GM19455 (cell line): ENCODE results near the gene GRAMD1B.
"Not testable (repeated sequence)": the region's sequence is repeated elsewhere in the genome, so short reads cannot be mapped to it uniquely, and the experiment has no call there.

Experiments
- ATAC-seq: cut with Tn5 transposase; IDR thresholded peaks from one replicate; pipeline ENCODE4 v1.9.1; 2021; ENCODE audit not compliant: unreplicated experiment

The GRAMD1B gene

DNA sequence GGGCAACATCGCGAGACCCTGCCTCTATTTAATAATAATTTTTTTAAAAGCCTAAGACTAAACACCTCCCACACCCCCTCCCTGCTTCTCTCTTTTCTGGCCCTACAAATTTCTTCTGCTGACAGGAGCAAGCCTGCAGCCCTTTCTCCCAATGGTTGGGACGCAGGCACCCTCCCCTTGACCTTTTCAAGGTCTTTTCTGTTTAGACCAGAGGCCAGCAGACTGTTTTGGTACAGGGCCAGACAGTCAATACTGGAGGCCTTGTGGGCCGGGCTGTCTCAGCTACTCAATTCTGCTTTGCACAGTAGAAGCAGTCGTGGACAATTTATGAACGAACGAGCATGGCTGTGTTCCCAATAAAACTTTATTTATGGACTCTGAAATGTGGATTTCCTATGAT is 132.1 kb downstream of the GRAMD1B start:
- ATAC-seq: no peak

DNA sequence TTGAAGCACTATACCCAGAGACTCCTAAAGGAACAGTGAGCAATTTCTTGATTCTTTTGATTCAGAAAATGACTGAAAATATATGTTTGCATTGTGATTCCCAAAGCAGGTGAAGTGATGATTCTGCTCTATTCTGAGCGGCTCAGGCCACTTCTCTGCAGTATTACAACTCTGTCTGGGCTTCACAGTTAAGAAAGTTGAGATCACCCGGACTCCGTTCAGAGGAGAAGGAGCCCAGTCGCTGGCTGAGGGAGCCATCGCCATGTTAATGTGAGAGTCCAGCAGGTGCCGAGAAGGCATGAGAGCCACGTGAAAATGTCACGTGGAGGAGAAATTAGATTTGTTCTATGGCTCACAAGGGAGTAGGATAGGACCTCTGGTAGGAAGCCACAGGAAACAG is 132.8 kb downstream of the GRAMD1B start:
- ATAC-seq: no peak

DNA sequence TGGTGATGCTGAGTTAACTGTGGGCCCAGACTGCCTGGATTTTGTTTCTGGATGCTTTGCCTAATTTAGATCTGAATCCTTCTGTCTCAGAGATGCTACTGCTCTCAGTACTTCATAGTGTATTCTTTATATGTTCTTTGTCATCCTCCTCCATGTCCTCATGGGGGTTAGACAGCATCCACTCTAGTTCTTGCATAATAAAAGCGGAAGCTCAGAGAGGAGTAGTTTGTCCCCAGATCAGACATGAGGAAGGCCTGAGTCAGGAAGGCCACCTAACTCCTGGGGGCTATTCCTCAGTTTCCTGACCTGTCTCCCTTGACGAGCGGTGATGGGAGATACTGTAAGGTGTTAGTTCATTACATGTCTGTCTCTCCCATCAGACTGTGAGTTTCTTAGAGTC is 134.2 kb downstream of the GRAMD1B start:
- ATAC-seq: no peak

DNA sequence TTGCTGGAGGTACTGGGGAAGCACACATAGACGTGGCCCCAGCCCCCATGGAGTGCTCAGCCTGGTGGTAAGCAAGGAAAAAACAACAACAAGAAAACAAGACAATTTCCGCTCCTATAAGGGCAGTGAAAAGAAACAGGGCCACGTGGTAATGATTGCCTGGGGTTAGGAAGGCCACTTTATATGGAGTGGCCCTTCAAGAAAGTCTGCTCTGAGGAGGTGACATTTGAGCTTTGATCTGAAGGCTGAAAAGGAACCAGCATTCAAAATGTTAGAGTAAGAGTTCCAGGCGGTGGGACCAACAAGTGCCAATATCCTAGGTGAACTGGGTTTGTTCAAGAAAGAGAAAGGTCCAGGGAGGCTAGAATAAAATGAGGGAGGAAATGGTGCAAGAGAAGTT is 136.8 kb downstream of the GRAMD1B start:
- ATAC-seq: no peak

DNA sequence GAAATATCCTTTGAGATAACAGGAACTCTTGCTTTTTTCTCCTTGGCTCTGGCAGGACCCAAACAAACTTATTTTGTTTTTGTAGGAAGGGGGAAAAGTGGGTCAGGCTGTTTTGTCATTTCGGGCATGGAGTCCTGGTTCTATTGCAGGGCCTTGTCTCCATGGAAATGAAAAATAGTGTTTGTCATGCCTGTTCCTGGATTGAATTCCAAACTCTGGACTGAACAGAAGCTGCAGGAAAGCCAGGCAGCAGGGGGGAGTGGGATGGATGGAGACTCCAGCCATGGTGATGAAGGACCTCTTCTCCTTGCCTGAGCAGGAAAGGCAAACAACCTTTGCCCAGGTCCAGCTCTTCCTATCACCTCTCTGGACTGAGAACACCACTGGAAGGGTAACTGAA is 137.4 kb downstream of the GRAMD1B start:
- no peak for ATAC-seq

DNA sequence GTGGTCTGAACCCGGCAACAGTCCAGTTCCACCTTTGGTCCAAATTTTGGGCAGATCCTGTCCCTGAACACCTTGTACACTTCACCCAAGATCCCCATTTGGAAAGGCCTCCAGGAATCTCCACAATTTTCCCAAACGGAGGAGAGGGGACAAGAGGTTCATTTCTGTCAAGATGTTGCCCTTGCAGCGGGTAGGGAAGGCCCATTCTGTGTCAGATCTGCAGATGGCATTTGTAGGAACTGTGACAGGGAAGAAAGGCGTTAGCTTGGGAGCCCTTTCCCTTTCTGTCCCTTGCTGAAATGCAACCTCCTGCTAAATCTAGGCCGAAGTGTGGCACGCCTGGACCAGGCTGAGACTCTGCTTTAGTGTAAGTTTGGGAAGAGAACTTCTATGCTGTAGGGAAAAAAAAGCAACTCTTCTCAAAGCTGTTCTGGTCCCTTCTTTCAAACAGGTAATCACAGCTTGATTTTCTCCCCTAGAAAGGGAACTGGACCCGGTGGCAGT is 138.3 kb downstream of the GRAMD1B start:
- no peak for ATAC-seq

DNA sequence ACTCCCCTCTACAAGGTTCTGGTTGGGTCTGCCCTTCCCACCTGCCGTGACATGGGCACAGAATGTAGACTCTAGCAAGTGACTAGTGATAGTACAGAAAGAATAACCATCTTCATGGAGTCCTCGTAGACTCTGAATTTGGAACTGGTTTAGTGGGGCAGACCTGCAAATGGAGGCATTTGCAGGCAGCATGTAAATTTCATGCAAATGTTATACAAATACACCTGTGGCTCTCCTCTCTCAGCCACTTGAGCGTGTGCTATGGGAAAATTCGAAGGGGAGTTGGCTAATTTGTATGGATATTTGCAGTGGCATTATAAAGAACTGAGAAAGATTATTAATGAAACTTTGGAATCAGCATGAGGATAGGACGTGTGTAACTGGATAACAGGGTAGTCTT is 139.3 kb downstream of the GRAMD1B start:
- no peak for ATAC-seq

DNA sequence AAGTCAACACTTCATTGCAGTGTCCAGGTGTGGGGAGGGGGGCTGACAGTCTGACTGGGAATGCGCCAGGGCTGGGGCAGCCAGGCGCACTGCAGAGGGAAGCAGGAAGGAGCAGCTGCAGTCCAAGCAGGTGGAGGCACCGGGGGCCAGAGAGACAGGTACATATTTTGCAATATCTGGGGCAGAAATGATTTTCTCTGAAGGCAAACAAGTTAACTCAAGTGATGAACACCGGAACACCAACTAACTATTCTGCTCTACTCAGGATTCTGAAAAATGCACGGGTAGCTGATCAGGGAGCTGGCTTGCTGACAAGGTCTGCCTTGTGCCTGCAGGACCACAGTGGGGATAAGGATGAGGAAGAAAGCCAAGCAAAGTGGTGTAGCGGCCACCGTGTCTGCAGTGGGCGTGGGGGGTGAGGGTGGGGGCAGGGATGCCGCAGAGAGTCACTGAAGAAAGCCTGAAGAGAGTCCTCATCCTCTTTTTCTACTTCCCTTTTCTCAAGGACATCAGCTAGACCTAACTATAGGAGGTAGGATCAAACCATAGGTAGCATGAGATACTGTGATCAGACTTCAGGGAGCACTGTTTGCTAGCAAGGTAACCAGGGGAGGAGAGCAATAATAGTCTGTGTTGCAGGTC is 141.0 kb downstream of the GRAMD1B start:
- ATAC-seq: no peak

DNA sequence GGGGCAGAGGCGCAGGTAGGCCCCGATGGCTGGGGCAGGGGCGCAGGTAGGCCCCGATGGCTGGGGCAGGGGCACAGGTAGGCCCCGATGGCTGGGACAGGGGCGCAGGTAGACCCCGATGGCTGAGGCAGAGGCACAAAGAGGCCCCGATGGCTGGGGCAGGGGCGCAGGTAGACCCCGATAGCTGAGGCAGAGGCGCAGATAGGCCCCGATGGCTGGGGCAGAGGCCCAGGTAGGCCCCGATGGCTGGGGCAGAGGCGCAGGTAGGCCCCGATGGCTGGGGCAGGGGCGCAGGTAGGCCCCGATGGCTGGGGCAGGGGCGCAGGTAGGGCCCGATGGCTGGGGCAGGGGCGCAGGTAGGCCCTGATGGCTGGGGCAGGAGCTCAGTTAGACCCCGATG is 142.7 kb downstream of the GRAMD1B start:
- not testable (repeated sequence) for ATAC-seq

DNA sequence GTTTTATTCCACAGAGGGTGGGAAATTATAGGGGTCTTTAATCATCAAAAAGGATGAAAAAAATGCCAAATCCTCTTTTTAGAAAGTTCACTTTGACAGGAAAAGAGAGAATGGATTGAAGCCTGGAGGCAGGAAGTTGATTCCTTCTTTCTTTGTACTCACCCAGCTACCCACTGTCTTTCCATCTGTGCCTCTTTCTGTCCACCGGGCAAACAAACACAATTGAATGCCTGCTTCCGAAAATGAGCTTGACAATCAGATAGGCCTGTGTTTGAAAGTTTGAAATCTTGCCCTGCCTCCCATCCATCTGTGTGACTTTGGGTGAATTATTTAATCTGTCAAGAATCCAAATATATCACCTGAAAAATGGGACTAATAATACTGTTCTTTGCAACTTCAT is 143.2 kb downstream of the GRAMD1B start:
- no peak for ATAC-seq

DNA sequence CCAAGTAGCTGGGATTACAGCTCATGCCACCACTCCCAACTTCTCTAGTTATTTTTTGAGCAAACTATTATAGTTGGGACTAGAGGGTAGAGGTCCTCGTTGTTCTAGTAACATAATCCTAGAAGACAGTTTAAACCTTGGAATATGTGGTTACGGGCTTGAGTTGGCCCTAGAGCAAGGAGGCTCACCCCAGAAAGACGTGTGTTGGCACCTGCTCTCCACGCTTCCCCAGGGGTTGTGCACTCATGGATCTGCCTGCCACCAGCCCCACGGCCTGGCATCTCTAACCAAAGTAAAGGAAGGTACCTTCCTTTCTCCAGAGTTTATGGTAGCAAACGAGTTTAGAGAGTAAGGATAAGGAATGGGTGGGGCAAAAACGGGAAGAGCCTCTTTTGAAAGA is 145.4 kb downstream of the GRAMD1B start:
- no peak for ATAC-seq

DNA sequence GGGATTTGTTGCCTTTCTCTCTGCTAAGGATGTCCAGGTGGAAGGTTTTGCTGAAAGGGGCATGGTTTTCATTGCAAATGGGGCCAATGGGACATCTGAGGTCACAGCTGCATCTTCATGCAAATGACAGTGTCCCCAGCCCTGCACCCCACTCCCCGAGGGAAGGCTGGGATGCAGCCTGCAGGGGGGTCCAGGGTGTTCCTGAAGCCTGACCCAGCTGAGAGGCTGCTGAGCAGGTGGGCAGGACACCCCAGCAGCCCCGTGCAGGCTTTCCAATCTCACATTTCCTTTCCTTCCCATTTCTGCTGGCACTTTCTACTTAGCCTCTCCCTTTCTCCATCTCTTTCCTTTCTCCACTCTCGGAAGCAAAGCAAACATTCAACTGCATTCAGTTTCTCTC is 146.0 kb downstream of the GRAMD1B start:
- no peak for ATAC-seq

DNA sequence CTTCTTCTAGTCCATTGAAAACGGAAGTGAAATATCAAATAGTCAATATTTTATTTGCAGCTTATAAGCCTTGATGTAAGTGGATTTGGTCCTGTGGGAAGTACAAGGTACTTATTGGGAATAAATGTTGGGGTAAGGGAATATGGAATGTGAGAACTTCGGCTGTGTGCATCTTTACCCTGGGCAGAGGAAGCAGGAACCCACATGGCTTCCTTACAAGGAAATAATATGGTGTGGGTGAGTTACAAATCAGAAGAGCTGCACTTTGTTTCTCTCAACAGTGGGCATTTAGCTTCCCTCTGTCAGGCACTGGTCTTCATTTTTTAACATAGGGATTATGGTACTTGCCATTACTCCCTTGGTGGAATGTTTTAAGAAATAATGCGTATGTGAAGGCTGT is 146.4 kb downstream of the GRAMD1B start:
- ATAC-seq: no peak

DNA sequence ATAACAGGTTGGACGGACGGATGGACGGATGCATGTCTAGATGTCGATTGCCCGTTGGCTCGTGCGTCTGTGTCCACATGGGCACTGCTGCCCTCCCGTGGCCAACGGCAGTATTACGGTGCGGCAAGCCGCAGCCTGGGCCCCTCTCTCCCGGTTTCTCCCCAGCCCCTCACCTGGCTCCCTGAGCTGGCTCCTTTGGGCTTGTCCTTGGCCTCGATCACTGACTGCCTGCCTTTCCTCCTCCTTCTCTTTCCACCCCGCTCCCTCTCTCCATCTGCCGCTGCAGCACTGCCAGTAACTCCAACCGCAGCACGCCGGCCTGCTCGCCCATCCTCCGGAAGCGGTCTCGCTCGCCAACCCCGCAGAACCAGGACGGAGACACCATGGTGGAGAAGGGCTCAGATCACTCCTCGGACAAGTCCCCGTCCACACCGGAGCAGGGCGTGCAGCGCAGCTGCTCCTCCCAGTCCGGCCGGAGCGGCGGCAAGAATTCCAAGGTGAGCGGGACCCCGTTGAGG is 147.1 kb downstream of the GRAMD1B start:
- peak; percentile 52 for ATAC-seq

DNA sequence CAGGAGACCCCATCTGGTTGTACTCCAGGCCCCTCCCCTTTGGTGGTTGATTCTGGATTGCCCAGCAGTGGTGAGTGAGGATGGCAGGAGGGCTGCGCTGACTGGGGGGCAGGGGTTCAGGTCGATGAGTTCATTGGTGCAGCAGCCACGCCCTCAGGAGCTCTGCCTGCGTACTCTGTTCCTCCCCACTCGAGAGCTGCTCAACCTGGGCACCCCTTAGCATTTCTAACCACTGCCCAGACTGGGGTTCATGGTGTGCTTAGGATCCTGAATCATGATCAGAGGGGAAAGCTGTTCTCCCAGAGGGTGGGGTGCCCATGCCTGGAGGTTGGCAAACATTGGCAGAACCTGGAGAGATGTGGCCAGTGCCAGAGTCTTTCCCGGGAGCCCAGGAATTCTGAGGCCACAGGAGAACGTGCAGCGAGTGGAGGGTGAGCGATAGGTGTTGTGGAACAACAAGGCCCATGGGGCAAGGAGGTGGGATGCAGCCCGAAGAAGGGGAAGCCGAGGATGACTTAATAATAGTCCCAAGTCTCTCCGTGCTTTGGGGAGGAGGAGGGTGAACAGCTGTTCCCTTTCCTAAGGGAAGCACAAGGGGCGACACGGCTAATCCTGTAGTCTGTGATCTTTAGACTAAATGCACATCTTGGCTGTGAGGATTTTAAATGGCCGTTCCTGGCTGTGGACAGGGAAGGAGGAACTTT is 148.9 kb downstream of the GRAMD1B start:
- ATAC-seq: no peak

DNA sequence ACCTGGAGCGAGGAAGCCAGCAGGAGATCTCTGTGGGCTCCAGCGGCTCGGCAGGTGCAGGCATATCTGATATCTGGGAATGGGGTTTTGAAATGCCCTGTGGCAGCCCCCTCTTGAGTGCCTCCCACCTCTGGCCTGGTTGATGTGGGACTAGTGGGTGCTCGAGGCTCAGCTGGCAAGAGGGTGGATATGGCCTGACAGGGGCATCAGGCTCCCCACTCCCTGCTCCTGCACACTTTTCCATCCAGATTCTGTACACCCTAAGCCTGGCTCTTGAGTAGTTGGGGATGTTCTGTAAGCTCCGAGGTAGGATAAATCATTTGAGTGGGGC is 149.4 kb downstream of the GRAMD1B start:
- ATAC-seq: no peak

DNA sequence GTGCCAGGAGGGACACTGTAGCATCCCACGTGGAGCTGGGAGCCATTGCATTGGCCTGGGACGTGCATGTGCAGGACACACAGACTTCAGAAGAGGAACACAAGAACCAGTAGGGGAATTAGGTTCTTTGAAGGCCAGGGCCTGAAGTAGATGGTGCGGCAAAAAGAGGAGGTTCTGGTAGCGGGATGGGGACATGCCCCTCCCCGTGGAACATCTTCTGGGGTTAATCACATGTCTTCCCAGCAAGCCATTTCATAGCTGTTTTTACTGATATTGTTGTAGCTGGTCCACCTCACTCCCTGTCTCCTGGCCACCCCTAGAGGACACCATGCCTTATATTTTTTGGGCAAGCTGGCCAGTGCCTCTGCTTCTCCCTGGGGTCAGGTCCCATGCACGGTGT is 150.1 kb downstream of the GRAMD1B start:
- no peak for ATAC-seq

DNA sequence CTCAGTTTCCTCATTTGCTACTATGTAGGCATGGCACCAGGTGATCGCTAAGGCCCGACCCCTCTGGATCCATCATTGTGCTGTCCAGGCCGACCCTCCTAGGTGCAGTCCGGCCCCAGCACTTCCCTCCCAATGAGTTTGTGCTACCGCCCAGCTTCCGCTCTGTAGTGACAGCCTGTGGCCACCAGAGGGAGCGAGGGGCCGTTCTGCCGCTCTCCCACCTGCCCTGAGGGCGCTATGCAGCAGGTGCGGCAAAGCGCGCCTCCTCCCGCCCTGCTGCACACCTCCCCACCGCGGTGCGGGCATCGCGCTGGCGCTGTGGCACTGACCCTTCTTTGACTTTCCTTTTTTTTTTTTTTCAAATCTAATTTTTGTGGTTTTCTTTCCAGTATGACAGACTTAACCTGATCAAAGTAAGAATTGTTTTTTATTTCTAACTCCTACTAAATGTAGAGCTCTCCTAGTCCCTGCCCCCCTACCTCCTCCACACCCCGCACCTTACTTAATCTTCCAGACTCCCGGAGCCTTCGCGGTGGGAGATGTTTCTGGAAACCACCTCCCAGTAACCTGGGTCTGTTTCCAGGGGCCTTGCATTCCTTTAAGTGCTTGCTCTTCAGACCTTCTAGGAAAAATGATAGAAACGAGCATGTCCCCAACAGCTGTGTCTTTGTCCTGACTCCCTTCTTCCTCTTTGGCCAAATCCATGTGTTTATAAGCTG is 150.6 kb downstream of the GRAMD1B start:
- peak; percentile 87 for ATAC-seq

DNA sequence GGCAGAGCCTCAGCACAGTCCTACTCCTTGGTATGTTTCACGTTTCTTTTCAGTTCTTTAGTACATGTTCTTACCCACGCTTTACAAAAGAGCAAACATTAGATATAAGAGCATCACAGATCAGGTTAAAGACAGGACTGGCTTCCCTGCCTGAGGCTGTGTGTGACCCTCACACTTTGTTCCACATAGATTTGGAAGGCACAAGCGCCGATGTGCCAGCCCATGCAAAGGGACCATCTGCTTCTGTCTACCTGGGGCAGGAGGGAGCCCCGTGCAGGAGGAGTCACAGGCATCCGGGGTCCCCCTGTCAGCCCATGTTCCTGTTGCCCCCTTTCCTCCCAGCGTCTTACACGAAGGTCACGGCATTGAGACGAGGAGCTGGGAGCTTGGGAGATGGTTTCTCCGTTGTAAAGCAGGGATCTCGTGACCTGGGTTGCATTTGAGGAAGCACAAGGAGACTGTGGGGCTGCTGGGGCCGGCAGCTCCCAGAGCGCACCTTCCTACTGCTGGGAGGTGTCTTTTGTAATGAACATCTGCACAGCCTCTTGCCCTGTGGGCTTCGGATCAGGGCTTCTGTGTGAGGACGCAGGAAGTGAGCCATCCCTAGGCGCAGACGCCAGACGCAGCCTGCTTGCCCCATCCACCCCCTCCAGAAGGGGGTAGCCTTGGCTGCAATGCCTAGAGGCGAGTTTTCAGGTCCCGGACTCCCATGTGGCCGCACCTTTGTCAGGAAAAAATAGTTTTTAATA is 151.8 kb downstream of the GRAMD1B start:
- ATAC-seq: no peak

DNA sequence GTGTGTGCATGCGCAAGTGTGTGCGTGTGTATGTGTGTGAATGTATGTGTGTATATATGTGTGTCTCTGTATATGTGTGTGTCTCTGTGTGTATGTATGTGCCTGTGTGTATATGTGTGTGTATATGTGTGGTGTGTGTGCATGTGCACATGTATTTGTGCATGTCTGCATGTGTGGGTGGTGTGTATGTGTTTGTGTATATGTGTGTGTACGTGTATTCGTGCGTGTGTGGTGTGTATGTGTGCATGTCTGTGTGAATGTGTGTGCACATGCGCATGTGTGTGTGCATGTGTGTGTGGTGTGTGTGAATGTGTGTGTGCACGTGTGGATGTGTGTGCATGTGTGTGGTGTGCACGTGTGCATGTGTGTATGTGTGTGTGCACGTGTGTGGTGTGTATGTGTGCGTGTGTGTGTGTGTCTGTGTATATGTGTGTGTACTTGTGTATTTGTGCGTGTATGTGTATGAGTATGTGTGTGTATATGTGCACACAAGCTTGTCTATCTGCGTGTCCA is 153.0 kb downstream of the GRAMD1B start:
- ATAC-seq: no peak

DNA sequence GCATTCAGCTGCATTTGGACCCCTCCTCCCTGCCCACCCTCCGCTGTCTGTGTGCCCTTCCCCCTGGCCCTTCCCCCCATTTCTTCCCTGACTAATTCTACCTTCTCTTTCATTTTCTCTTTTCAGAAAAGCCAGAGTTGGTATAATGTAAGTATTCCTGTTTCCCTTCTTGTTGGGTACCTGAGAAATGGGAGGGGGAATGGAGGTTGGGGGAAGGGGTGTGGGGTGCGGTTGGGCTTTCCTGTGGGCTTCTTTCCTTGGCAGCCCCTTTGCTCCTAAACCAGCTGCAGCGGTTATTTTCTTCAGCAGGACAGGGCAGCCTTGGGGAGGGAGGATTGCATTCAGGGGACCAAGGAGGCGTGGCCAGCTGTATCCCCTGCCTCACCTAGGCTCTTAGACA is 154.1 kb downstream of the GRAMD1B start:
- ATAC-seq: no peak
